H4 (cell line): ENCODE results near the gene CBLL1. TPM values are rescaled to one million over a fixed set of nuclear protein-coding genes. Genes with fewer than 3 reads are reported as not detected.

Experiments
- DNase-seq: peaks from one replicate; pipeline ENCODE4 v3.0.0-alpha.2; 2015; ENCODE audit warnings: low spot score
- total RNA-seq: library from RNA; depleted of rRNA; stranded (reverse); fragments of >200 nt; shearing (Covaris generic); gene quantifications from 2 replicates; pipeline ENCODE4 v1.2.3, GENCODE V29; 2014

The CBLL1 gene
- total RNA-seq, 1 experiment from 2014 or later = 38.5 TPM

- DNase-seq = no peak
These were observed 406 bp downstream of the CBLL1 start for GRCh38 chr7:107744345-107744750.

- no peak for DNase-seq
These were observed 2.1 kb downstream of the CBLL1 start for GRCh38 chr7:107746006-107746405.

- DNase-seq = no peak
These were observed 7.2 kb downstream of the CBLL1 start for GRCh38 chr7:107751113-107751512.

GRCh38 chr7:107754642-107755041 lies 10.7 kb downstream of the CBLL1 start:
- no peak for DNase-seq

- DNase-seq = no peak
These were observed 14.7 kb downstream of the CBLL1 start for GRCh38 chr7:107758667-107759066.

- no peak for DNase-seq
These were observed 23.4 kb downstream of the CBLL1 start for GRCh38 chr7:107767391-107767790.

- DNase-seq = no peak
These were observed 24.3 kb downstream of the CBLL1 start for GRCh38 chr7:107768263-107768662.

- DNase-seq = no peak
These were observed 29.1 kb downstream of the CBLL1 start for GRCh38 chr7:107773027-107773426.

- no peak for DNase-seq
These were observed 33.8 kb downstream of the CBLL1 start for GRCh38 chr7:107777702-107778101.

- DNase-seq = no peak
These were observed 34.3 kb downstream of the CBLL1 start for GRCh38 chr7:107778283-107778682.

GRCh38 chr7:107779647-107780099 lies 35.7 kb downstream of the CBLL1 start:
- no peak for DNase-seq

- DNase-seq = no peak
These were observed 38.4 kb downstream of the CBLL1 start for GRCh38 chr7:107782374-107782773.

GRCh38 chr7:107783648-107784047 lies 39.7 kb downstream of the CBLL1 start:
- no peak for DNase-seq

GRCh38 chr7:107785170-107785569 lies 41.2 kb downstream of the CBLL1 start:
- no peak for DNase-seq

GRCh38 chr7:107785926-107786325 lies 42.0 kb downstream of the CBLL1 start:
- no peak for DNase-seq

- no peak for DNase-seq
These were observed 44.3 kb downstream of the CBLL1 start for GRCh38 chr7:107788216-107788615.

- no peak for DNase-seq
These were observed 44.7 kb downstream of the CBLL1 start for GRCh38 chr7:107788662-107789061.

- DNase-seq = no peak
These were observed 45.7 kb downstream of the CBLL1 start for GRCh38 chr7:107789647-107790046.

- DNase-seq = no peak
These were observed 48.4 kb downstream of the CBLL1 start for GRCh38 chr7:107792364-107792763.

- no peak for DNase-seq
These were observed 55.8 kb downstream of the CBLL1 start for GRCh38 chr7:107799647-107800264.

GRCh38 chr7:107803009-107803610 lies 59.2 kb downstream of the CBLL1 start, which contains the start of gene SLC26A3:
SLC26A3 (minus strand) TSS chr7:107803223; CDS start chr7:107794509, 8,714 bp downstream.
- no peak for DNase-seq

GRCh38 chr7:107809179-107809578 lies 65.2 kb downstream of the CBLL1 start:
- no peak for DNase-seq

GRCh38 chr7:107810626-107811025 lies 66.7 kb downstream of the CBLL1 start:
- no peak for DNase-seq
